H9 (cell line): ENCODE measurements around the gene ABHD5. TPM values are rescaled to one million over a fixed set of nuclear protein-coding genes. Genes with fewer than 3 reads are reported as not detected.
A peak's percentile ranks its signal among the peaks of the same experiment; 100 is the strongest.

Experiments used
- DNase-seq: peaks from one replicate; pipeline ENCODE4 v3.0.0-alpha.2; 2017
- H2AFZ ChIP-seq: one replicate; pipeline ENCODE4 v1.6.1; 2013; ENCODE audit warnings: mild to moderate bottlenecking, low read length, control low read depth, moderate library complexity
- H2AK5ac ChIP-seq: 2 replicates; pipeline ENCODE4 v1.6.1; 2013; ENCODE audit warnings: low read length, control low read depth, mixed read lengths; ENCODE audit not compliant: insufficient read length
- H2BK120ac ChIP-seq: one replicate; pipeline ENCODE4 v1.6.1; 2013; ENCODE audit warnings: low read depth, mild to moderate bottlenecking, low read length, control low read depth, inconsistent platforms; ENCODE audit not compliant: poor library complexity, severe bottlenecking
- H2BK12ac ChIP-seq: 2 replicates; pipeline ENCODE4 v1.6.1; 2013; ENCODE audit warnings: low read length, control low read depth, mixed read lengths, low read depth; ENCODE audit not compliant: insufficient read length
- H2BK15ac ChIP-seq: 2 replicates; pipeline ENCODE4 v1.6.1; 2013; ENCODE audit warnings: low read depth, low read length, control low read depth
- H2BK20ac ChIP-seq: one replicate; pipeline ENCODE4 v1.6.1; 2013; ENCODE audit warnings: low read depth, mild to moderate bottlenecking, low read length, control low read depth, inconsistent platforms; ENCODE audit not compliant: poor library complexity, severe bottlenecking
- H2BK5ac ChIP-seq: 2 replicates; pipeline ENCODE4 v1.6.1; 2013; ENCODE audit warnings: low read length, control low read depth, mixed read lengths; ENCODE audit not compliant: insufficient read length
- H3K14ac ChIP-seq: 2 replicates; pipeline ENCODE4 v1.6.1; 2013; ENCODE audit warnings: low read length, control low read depth; ENCODE audit not compliant: insufficient read depth
- H3K18ac ChIP-seq: 2 replicates; pipeline ENCODE4 v1.6.1; 2013; ENCODE audit warnings: low read depth, mild to moderate bottlenecking, mixed read lengths, low read length, control low read depth; ENCODE audit not compliant: insufficient read length
- H3K23ac ChIP-seq: 2 replicates; pipeline ENCODE4 v1.6.1; 2013; ENCODE audit warnings: low read length, control low read depth, mixed read lengths, low read depth; ENCODE audit not compliant: insufficient read length
- H3K23me2 ChIP-seq: 2 replicates; pipeline ENCODE4 v1.6.1; 2013; ENCODE audit warnings: low read depth, mild to moderate bottlenecking, mixed read lengths, low read length, control low read depth; ENCODE audit not compliant: insufficient read length, poor library complexity, severe bottlenecking
- H3K27ac ChIP-seq: 2 replicates; pipeline ENCODE4 v1.5.1; 2013; ENCODE audit warnings: low read length, control low read depth, mixed read lengths, low read depth; ENCODE audit not compliant: insufficient read length
- H3K27me3 ChIP-seq: 2 replicates; pipeline ENCODE4 v1.6.1; 2013; ENCODE audit warnings: low read length, control low read depth, inconsistent platforms; ENCODE audit not compliant: insufficient read depth
- H3K4ac ChIP-seq: 2 replicates; pipeline ENCODE4 v1.6.1; 2013; ENCODE audit warnings: low read depth, mild to moderate bottlenecking, control low read depth, inconsistent platforms, low read length, moderate library complexity
- H3K4me1 ChIP-seq: 2 replicates; pipeline ENCODE4 v1.6.1; 2013; ENCODE audit warnings: low read length, control low read depth, inconsistent platforms; ENCODE audit not compliant: insufficient read depth
- H3K4me2 ChIP-seq: 2 replicates; pipeline ENCODE4 v1.6.1; 2013; ENCODE audit warnings: low read length, control low read depth, mixed read lengths; ENCODE audit not compliant: insufficient read length, insufficient read depth
- H3K56ac ChIP-seq: 2 replicates; pipeline ENCODE4 v1.6.1; 2013; ENCODE audit warnings: low read depth, mild to moderate bottlenecking, mixed read lengths, low read length, control low read depth; ENCODE audit not compliant: insufficient read length
- H3K79me1 ChIP-seq: 2 replicates; pipeline ENCODE4 v1.6.1; 2013; ENCODE audit warnings: low read depth, mild to moderate bottlenecking, moderate library complexity, low read length, control low read depth, inconsistent platforms; ENCODE audit not compliant: insufficient read depth, poor library complexity, severe bottlenecking
- H3K79me2 ChIP-seq: 2 replicates; pipeline ENCODE4 v1.6.1; 2013; ENCODE audit warnings: low read length, control low read depth, inconsistent platforms; ENCODE audit not compliant: insufficient read depth
- H3K9ac ChIP-seq: 2 replicates; pipeline ENCODE4 v1.6.1; 2013; ENCODE audit warnings: low read length, control low read depth, mixed read lengths; ENCODE audit not compliant: insufficient read length; ENCODE audit errors: extremely low read depth
- H3K9me3 ChIP-seq: one replicate; pipeline ENCODE4 v1.6.1; 2013; ENCODE audit warnings: low read depth, low read length, inconsistent platforms; ENCODE audit not compliant: control insufficient read depth
- H3T11ph ChIP-seq: one replicate; pipeline ENCODE4 v1.6.1; 2013; ENCODE audit warnings: mild to moderate bottlenecking, low read length, control low read depth, inconsistent platforms
- H4K20me1 ChIP-seq: one replicate; pipeline ENCODE4 v1.6.1; 2013; ENCODE audit not compliant: control insufficient read depth, insufficient read length, insufficient read depth
- H4K5ac ChIP-seq: 2 replicates; pipeline ENCODE4 v1.6.1; 2013; ENCODE audit warnings: low read depth, mild to moderate bottlenecking, mixed read lengths, low read length, control low read depth; ENCODE audit not compliant: insufficient read length
- H4K8ac ChIP-seq: replicated peaks from 2 replicates; pipeline ENCODE4 v1.6.1; 2013; ENCODE audit warnings: low read length, control low read depth, mixed read lengths, low read depth; ENCODE audit not compliant: insufficient read length
- H4K91ac ChIP-seq: 2 replicates; pipeline ENCODE4 v1.6.1; 2013; ENCODE audit warnings: low read depth, mild to moderate bottlenecking, moderate library complexity, mixed read lengths, low read length, control low read depth; ENCODE audit not compliant: insufficient read length
- H3K27ac Mint-ChIP-seq, 3 experiments: 2 replicates in 2 of 3; 3 replicates in 1 of 3; pipeline ENCODE4 v1.8.0; 2020 to 2021; ENCODE audit warnings: mixed read lengths in 3 of 3, mild to moderate bottlenecking in 1 of 3, moderate library complexity in 1 of 3
- H3K27me3 Mint-ChIP-seq: 2 replicates; pipeline ENCODE4 v1.8.0; 2021; ENCODE audit warnings: low read depth, mild to moderate bottlenecking, moderate library complexity, mixed read lengths
- H3K36me3 Mint-ChIP-seq, 3 experiments: 2 replicates in 2 of 3; 3 replicates in 1 of 3; pipeline ENCODE4 v1.8.0; 2020 to 2021; ENCODE audit warnings: low read depth in 3 of 3, mixed read lengths in 3 of 3; ENCODE audit not compliant: insufficient read depth in 1 of 3
- H3K4me1 Mint-ChIP-seq, 2 experiments: 2 replicates each; pipeline ENCODE4 v1.8.0; 2020; ENCODE audit warnings: mixed read lengths in 2 of 2
- H3K4me3 Mint-ChIP-seq, 2 experiments: 2 replicates in 1 of 2; 3 replicates in 1 of 2; pipeline ENCODE4 v1.8.0; 2020 to 2021; ENCODE audit warnings: mild to moderate bottlenecking in 2 of 2, mixed read lengths in 2 of 2, moderate library complexity in 1 of 2
- H3K9me3 Mint-ChIP-seq, 2 experiments: 2 replicates in 1 of 2; 3 replicates in 1 of 2; pipeline ENCODE4 v1.8.0; 2020; ENCODE audit warnings: mild to moderate bottlenecking in 2 of 2, mixed read lengths in 2 of 2, moderate library complexity in 1 of 2
- WGBS: extraction: QIAGEN DNeasy Blood & Tissue Kit; methylation state at CpG from one replicate; pipeline ENCODE4 v1.1.7; 2013; ENCODE audit warnings: missing lambda C conversion rate, low lambda C conversion rate, mixed read lengths; ENCODE audit not compliant: insufficient read length; ENCODE audit errors: extremely low coverage; 5-methylcytosine and 5-hydroxymethylcytosine counted together
- total RNA-seq: library from RNA; stranded (reverse); gene quantifications from 2 replicates; pipeline ENCODE4 v1.2.1, GENCODE V29; 2021
- TF ChIP-seq, protein P1 (sequence below): fragments of 200-600 bp; sonication (generic); conservative IDR thresholded peaks from 3 replicates; pipeline ENCODE4 v1.8.0; 2021; ENCODE audit warnings: antibody characterized with exemption, mild to moderate bottlenecking

ABHD5 gene
- total RNA-seq, 1 experiment from 2014 or later: 13.1 TPM

- Histone ChIP-seq H3K4me1 (peaks cover 10% of the 10 kb centered on the region; the same call in 1 of the 2 replicates), H3K4me2 (peak overlapping the region; percentile 56), H3K4ac (no peak overlapping the region), H3K18ac (no peak overlapping the region), H4K20me1 (no peaks in the 10 kb centered on the region), H2AFZ (no peak overlapping the region), H3K27me3 (no peaks in the 10 kb centered on the region), H2BK120ac (no peak overlapping the region), H3K27ac (no peak overlapping the region), H3K79me2 (no peaks in the 10 kb centered on the region), H3T11ph (no peak overlapping the region), H3K23ac (no peak overlapping the region), H2AK5ac (no peak overlapping the region), H3K56ac (no peak overlapping the region), H4K5ac (no peak overlapping the region), H3K23me2 (no peaks in the 10 kb centered on the region), H2BK20ac (no peak overlapping the region), H3K79me1 (no peaks in the 10 kb centered on the region), H3K14ac (no peak overlapping the region; the same call in 1 of the 2 replicates), H3K9ac (peak overlapping the region; percentile 50), H4K91ac (no peak overlapping the region), H4K8ac (no peak overlapping the region), H3K9me3 (no peaks in the 10 kb centered on the region), H2BK5ac (no peak overlapping the region), H2BK12ac (no peak overlapping the region), H2BK15ac (no peak overlapping the region)
- Mint-ChIP-seq H3K4me1 (peaks cover 48% of the 10 kb centered on the region in 2 experiments), H3K4me3 (peak overlapping the region; percentile 82 to 87), H3K27me3 (no peaks in the 10 kb centered on the region; the same call in 1 of the 2 replicates), H3K9me3 (no peaks in the 10 kb centered on the region), H3K27ac (peak overlapping the region in 2 of 3 experiments; percentile 15 to 24; a peak in 3 of 7 replicates), H3K36me3 (peaks cover 0 to 16% (median 0%) of the 10 kb centered on the region in 3 experiments; a peak in 1 of 7 replicates)
- peak; percentile 87 for DNase-seq
- WGBS: no CpG with 5 or more reads among the region's 72 CpGs
- TF ChIP-seq, protein P1, sequence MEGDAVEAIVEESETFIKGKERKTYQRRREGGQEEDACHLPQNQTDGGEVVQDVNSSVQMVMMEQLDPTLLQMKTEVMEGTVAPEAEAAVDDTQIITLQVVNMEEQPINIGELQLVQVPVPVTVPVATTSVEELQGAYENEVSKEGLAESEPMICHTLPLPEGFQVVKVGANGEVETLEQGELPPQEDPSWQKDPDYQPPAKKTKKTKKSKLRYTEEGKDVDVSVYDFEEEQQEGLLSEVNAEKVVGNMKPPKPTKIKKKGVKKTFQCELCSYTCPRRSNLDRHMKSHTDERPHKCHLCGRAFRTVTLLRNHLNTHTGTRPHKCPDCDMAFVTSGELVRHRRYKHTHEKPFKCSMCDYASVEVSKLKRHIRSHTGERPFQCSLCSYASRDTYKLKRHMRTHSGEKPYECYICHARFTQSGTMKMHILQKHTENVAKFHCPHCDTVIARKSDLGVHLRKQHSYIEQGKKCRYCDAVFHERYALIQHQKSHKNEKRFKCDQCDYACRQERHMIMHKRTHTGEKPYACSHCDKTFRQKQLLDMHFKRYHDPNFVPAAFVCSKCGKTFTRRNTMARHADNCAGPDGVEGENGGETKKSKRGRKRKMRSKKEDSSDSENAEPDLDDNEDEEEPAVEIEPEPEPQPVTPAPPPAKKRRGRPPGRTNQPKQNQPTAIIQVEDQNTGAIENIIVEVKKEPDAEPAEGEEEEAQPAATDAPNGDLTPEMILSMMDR: no peak; the same call in 2 of the 3 replicates
Measured at GRCh38 chr3:43691120-43691995, 620 bp downstream of the ABHD5 start.
